Fibroblast of skin of abdomen (primary cell): ENCODE data around the gene ZG16. TPM values are rescaled to one million over a fixed set of nuclear protein-coding genes. Genes with fewer than 3 reads are reported as not detected.
A peak's percentile ranks its signal among the peaks of the same experiment; 100 is the strongest.
"Not testable (repeated sequence)": the region's sequence is repeated elsewhere in the genome, so short reads cannot be mapped to it uniquely, and the experiment has no call there.

Source experiments
- DNase-seq: peaks from one replicate; pipeline ENCODE4 v3.0.0-alpha.2; 2013
- polyA plus RNA-seq, 2 experiments: library from polyadenylated mRNA; unstranded; fragments of 120-200 nt; gene quantifications; one replicate each; pipeline ENCODE4 v1.2.1, GENCODE V29; 2013; ENCODE audit not compliant: insufficient read length in 2 of 2

Gene ZG16, protein sequence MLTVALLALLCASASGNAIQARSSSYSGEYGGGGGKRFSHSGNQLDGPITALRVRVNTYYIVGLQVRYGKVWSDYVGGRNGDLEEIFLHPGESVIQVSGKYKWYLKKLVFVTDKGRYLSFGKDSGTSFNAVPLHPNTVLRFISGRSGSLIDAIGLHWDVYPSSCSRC
- not detected for polyA plus RNA-seq (2013, experiment 1 of 2; ENCODE audit: insufficient read length)
- not detected for polyA plus RNA-seq (2013, experiment 2 of 2; ENCODE audit: insufficient read length)

DNA sequence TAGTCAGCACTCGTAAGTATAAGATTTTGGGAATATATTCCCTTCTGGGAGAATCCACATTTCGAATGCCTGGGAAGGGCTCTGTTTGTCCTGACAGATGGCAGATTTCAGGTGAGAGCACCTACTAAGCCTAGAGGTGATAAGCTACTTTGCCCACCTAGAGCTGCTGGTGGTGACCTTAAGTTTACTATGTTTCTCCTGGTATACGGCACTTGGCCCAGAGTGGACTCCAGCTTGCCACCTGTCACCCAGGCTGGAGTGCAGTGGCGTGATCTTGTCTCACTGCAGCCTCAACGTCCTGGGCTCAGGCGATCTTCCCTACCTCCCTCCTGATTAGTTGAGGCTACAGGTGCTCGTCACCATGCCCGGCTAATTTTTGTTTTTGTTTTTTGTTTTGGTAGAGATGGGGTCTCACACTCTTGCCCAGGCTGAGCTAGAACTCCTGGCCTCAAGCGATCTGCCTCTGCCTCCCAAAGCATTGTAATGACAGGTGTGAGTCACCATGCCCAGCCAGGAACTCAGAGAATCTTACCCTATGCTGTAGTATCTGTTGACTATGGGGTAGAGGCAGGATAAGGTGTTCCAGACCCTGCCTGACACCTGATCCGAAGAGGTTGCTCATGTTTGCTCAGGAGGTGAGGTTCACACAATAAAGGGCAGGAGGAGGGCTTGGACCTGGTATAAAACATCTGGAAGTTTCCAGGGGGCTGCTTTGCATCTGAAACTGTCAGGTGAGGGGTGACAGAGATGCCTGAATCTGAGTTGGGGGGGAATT lies at the start of gene ZG16:
ZG16 (plus strand) TSS at position 681 of the 775 bp plus-strand sequence. CDS start 1,011 bp downstream, outside the sequence.
- no peak for DNase-seq

DNA sequence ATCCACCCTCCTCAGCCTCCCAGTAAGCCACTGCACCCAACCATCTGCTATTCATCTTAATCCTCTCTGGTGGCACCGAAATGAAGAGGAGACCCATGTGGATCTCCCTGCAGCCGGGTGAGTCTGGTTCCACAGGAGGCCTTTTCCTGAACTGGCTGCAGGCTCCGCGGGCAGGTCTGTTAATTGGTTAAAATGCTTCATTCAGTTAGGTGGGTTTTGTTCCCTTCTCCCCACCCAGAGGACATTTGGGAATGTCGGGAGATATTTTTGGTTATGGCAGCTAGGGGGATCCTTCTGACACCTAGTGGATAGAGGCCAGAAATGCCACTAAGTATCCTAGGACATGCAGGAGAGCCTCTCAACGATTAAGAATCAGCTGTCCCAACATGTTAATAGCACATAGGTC lies 48.9 kb upstream of the ZG16 start:
- peak; percentile 60 for DNase-seq

DNA sequence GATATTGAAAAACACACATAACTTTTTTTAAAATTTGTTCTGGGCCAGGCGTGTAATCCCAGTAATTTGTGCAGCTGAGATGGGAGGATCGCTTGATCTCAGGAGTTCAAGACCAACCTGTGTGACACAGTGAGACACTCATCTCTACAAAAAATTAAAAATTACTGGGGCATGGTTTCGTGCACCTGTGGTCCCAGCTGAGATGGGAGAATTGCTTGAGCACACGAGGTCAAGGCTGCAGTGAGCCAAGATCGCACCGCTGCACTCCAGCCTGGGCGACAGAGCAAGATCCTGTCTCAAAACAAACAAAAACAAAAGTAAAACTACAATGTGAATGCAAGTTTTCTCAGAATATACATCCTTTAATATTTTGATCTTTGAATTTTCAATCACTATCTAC lies 47.4 kb upstream of the ZG16 start:
- DNase-seq: no peak

DNA sequence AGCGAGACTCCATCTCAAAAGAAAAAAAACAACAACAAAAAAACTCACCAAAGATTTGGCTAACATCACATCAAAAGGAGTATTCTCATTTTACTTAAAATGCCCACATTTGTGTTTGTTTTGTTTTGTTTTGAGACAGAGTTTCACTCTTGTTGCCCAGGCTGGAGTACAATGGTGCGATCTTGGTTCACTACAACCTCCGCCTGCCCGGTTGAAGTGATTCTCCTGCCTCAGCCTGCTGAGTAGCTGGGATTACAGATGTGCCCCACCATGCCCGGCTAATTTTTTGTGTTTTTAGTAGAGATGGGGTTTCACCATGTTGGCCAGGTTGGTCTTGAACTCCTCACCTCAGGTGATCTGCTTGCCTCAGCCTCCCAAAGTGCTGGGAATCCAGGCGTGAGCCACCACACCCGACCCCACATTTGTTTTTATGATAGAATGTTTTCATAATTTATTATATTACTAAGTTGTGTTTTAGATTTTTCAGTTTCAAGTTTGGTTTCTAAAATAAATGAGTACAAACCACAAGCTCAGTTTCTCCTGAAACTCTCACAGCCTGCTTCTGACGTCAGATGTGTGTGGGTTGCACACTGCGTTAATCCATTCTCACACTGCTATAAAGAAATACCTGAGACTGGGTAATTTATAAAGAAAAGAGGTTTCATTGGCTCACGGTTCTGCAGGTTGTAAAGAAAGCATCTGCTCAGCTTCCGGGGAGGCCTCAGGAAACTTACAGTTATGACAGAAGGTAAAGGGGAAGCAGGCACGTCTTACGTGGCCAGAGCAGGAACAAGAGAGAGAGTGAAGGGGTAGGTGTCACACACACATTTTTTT lies 46.1 kb upstream of the ZG16 start:
- not testable (repeated sequence) for DNase-seq

DNA sequence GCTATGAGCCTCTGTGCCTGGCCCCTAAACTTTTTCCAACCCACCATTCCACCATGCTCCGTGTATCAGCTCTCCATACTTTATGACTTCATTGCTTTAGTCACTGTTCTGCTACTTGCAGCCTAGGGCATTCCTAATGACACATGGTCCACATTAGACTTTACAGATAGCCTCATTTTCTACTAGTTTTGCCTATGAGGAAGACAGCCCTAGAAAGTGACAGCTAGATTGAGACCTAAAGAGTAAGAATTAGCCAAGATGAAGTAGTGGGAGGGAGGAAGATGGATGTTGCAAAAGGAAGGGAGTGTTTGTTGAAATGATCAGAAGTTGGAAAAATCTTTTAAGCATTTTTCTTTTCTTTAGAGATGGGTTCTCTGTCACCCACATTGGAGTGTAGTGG lies 43.3 kb upstream of the ZG16 start:
- no peak for DNase-seq

DNA sequence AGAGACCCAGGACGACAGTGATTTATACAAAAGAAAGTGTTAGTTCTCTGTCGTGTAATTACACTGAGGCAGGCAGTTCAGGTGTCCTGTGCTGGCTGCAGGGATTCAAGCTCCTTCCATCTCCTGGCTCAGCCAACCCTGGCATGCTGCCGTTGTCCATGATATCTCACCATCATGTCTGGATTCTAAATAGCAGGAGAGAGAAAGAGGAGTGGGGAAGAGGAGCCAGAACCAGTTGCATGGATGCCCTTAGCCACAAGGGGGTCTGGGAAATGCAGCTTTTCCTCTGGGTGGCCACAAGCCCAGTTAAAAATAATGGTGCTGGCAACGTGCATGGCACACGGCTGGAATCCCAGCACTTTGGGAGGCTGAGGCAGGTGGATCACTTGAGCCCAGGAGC lies 41.9 kb upstream of the ZG16 start:
- DNase-seq: no peak

DNA sequence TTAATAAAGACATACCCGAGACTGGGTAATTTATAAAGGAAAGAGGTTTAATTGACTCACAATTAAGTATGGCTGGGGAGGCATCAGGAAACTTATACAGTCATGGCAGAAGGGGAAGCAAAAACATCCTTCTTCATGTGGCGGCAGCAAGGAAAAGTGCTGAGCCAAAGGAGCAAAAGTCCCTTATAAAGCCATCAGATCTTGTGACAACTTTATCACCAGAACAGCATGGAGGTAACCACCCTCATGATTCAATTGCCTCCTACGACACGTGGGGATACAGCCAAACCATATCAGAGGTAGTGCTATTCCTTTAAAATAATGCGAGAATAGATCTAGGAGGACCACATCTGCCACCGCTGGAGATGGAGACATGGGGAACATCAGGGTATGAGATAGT lies 41.3 kb upstream of the ZG16 start:
- no peak for DNase-seq

DNA sequence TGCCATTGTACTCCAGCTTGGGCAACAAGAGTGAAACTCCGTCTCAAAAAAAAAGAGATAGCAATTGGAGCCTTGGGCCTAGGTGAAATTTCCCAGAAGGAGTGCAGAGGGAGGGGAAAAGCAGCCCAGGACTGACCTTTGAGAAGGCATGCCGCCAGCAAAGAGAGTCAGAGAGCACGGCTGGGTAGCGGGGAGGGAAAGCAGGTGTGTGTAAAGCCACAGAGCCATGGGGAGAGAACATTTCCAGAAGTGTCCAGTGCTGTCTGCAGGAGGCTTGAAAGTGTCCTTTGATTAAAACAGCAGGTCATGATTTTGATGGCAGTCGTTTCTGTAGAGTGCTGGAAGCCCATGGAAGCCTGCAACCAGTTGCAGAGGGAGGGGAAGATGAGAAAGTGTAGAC lies 40.3 kb upstream of the ZG16 start:
- no peak for DNase-seq

DNA sequence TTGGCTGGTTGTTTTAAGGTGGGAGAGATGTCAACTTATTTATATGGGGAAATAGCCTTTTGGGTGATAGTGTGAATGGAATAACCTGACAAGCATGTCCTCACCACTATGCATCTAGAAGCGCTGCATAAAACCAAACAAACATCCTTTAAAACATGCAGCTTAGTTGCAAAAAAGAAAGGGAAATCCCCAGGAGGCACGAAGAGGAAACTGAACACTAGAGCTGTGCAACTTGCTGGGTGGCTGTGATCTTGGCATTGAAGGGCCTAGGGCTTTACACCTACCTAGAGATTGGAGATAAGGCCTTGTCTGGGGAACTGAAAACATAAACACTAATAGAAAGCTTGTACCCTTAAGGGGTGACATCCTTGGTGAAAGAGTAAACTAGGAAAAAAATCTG lies 39.5 kb upstream of the ZG16 start:
- DNase-seq: no peak

DNA sequence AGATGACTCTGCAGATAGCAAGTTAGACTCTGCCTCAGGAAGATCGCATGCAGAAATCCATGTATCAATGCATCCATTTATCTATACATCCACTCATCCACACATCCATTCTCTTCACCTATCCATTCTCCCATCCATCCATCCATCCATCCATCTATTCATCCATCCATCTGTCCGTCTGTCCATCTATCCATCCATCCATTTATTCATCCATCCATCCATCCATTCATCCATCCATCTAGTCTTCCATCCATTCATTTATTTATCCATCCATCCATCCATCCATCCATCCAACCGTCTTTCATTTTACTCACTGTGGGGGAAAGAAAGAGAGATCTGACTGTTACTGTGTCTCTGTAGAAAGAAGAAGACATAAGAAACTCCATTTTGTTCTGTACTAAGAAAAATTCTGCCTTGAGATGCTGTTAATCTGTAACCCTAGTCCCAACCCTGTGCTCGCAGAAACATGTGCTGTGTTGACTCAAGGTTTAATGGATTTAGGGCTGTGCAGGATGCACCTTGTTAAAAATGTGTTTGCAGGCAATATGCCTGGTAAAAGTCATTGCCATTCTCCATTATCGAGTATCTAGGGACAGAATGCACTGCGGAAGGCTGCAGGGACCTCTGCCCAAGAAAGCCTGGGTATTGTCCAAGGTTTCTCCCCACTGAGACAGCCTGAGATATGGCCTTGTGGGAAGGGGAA lies 38.0 kb upstream of the ZG16 start:
- DNase-seq: not testable (repeated sequence)

DNA sequence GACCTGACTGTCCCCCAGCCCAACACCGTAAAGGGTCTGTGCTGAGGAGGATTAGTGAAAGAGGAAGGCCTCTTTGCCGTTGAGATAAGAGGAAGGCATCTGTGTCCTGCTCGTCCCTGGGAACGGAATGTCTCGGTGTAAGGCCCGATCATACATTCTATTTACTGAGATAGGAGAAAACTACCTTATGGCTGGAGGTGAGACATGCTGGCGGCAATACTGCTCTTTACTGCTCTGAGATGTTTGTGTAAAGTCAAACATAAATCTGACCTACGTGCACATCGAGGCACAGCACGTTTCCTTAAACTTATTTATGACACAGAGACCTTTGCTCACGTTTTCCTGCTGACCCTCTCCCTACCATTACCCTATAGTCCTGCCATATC lies 37.4 kb upstream of the ZG16 start:
- DNase-seq: not testable (repeated sequence)

DNA sequence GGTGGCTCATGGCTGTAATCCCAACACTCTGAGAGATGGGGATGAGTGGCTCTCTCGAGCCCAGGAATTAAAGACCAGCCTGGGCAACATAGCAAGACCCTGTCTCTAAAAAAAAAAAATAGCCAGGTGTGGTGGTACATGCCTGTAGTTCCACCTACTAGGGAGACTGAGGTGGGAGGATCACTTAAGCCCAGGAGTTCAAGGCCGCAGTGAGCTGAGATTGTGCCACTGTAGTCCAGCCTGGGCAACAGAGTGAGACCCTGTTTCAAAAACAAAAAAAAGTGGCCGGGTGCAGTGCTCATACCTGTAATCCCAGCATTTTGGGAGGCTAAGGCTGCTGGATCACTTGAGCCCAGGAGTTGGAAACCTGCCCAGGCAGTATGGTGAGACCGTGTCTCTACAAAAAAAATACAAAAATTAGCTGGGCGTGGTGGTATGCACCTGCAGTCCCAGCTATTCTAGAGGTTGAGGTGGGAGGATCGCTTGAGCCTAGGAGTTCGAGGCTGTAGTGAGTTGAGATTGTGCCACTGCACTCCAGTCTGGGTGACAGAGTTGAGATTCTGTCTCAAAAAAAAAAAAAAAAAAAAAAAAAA lies 35.3 kb upstream of the ZG16 start:
- no peak for DNase-seq

DNA sequence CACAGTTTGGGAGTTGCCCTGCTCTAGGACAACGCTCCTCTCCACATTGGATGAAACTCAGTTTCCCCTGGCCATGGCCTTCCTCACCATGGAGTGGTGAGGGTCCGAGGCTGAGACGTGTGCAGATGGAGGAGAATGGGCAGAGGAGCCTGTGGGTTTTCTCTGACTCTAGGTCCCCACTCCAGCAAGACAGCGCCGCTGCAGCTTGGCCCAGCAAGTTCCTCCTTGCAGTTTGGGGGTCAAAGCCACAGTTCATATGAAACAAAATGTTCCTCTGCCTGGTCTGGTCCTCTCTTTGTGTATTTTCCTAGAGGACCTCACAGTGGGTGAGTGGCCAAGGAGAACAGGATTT lies 34.6 kb upstream of the ZG16 start:
- no peak for DNase-seq

DNA sequence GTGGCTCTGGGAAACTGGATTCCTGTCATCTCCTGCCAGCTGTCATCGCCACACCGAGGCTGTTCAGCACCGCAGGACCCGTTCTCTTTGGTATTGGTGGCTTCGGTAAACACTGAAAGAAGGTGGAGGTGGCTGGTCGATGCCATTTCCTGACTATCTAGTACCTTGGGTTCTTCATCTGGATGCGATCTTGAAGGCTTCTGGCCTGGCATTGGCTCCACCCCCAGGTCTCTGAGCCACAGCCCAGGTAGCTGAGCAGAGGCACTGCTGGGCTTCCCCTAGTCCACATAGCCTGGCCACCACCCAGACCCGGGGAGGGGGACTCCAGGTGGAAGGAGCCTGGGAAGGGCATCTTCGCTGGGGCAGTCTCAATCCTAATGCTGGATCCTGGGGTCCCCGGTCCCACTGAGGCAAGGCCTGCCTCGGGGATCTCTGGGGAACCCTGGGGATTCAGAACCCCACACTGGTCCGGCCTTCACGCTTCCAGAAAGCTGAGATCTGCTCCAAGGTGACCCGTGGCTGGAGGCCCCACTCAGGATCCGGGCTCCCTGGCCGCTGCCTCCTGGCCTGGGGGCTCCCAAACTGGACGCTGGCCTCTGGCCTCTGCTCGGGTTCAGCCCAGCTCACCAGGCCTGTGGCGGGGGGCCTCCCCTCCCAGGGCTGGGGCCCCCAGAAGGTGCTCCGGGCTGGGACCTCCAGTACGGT lies 34.1 kb upstream of the ZG16 start:
- DNase-seq: no peak

DNA sequence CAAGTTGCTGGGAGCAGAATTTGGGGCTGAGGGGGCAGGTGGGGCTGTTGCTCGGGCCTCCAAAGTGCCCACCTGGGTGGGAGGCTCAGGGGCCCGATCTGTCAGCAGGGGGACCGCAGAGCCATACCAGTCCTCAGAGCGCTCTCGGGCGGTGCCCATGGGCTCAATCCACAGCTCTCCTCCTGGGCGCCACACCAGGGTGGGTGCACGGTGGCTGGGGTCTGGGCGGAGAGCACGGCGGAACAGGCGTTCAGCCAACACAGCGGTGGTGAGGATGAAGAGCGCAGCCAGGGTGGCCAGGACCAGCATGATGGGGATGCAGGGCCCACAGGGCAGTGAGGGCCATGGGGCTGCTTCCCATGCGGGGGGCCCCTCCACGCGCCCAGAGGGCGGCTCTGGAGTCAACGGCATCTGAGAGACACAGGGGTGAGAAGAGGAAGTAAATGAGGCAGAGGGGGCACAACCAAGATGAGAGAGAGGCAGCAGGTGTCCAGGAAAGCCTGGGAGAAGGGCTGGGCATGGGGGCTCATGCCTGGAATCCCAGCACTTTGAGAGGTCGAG lies 33.4 kb upstream of the ZG16 start:
- DNase-seq: no peak

DNA sequence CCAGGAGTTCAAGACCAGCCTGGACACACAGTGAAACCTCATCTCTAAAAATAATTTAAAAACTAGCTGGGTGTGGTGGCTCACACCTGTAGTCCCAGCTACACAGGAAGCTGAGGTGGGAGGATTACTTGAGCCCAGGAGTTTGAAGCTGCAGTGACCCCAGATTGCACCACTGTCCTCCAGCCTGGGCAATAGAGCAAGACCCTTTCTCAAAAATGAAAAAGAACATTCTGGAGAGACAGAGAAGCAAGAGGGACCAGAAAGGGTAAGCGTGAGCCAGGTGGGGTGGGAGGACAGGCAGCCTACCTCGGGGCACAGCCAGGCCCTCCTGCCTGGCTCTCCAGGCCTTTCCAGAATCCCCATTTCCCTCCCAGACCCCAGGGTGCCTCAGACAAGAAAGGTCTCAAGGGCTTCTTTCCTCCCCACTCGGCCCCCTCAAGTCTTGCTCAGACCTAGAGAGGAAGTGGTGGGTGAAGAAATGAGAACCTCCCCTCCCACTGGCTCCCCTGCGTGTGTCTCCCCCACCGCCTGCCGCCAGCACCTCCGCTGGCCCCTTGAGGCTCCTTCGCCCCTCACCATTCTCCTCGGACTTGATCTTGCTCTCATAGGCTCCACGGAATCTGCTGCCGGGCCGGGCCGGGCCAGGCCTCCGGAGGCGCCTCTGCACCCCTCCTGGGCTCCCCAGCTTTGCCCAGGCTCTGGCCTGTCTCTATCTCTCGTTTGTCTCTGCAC lies 32.8 kb upstream of the ZG16 start:
- no peak for DNase-seq

DNA sequence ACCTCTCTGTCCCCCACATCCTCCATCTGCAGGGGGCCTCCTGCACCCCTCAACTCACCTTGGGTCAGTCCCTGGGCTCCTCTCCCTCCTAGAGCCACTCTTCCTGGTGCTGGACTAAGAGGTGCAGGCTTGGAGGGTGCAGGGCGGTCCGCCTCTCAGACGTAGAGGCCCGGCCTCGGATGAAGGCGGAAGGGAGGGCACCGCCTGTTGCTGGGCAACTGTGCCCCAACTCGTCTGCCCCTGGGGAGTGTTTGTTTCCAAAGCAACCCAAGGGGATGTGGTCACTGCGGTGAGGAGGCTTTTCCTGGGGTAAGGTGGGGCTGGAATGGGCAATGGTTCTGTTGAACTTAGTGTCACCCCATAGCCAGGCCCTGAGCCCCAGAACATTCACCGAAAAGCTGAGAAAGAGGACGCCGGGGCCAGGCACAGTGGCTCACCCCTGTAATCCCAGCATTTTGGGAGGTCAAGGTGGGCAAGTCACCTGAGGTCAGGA lies 32.2 kb upstream of the ZG16 start, which contains the start of gene C16orf54:
C16orf54 (minus strand) TSS at position 138 of the 493 bp plus-strand sequence. CDS start 1,039 bp downstream, outside the sequence.
- DNase-seq: no peak

DNA sequence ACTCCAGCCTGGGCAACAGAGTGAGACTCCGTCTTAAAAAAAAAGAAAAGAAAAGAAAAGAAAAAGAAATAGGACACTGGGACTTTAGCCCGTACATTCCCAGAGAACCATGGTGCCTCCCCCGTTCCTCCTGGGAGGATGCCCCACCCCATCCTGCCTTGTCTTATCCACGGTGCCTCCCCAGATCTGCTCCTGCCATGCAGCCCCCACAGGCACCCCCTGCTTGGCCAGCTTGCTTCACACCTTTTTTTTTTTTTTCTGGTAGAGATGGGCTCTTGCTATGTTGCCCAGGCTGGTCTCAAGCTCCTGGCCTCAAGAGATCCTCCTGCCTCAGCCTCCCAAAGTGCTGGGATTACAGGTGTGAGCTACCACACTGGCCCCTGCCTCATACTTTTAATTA lies 31.5 kb upstream of the ZG16 start:
- DNase-seq: not testable (repeated sequence)

DNA sequence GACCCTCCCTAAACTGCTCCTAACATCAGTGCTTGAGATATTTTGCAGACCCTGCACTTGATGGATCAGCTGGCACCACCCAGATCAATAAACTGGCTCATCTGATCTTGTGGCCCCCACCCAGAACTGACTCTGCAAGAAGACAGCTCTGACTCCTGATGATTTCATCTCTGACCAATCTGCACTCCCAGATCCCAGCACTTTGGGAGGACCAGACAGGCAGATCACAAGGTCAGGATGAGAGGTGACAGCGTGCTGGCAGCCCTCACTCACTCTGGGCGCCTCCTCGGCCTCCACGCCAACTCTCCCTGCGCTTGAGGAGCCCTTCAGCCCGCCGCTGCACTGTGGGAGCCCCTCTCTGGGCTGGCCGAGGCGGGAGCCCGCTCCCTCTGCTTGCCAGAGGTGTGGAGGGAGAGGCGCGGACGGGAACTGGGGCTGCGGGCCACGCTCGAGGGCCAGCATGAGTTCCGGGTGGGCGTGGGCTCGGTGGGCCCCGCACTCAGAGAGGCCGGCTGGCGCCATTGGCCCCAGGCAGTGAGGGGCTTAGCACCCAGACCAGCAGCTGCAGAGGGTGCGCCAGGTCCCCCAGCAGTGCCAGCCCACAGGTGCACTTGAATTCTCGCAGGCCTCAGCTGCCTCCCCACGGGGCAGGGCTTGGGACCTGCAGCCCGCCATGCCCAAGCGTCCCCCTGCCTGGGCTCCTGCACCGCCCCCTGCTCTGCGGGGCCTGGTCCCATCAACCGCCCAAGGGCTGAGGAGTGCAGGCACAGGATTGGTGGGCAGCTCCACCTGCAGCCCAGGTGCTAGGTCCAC lies 29.9 kb upstream of the ZG16 start:
- no peak for DNase-seq
